HCT116 (cell line): Measurements from ENCODE around the gene ADIRF. TPM values are rescaled to one million over a fixed set of nuclear protein-coding genes. Genes with fewer than 3 reads are reported as not detected.
"Not testable (repeated sequence)": the region's sequence is repeated elsewhere in the genome, so short reads cannot be mapped to it uniquely, and the experiment has no call there.

ENCODE experiments used
- ATAC-seq: fragments of 200-7000 bp; cut with Tn5 transposase; 2 replicates; pipeline ENCODE4 v1.9.1; 2020; ENCODE audit warnings: mild to moderate bottlenecking, moderate library complexity
- BruUV-seq: library from RNA; stranded (reverse); fragments of 400-500 nt; replicated peaks from 2 replicates; lab custom pipeline; 2021; lab: Mats Ljungman, UMichigan
- CTCF ChIA-PET: fragments of 300-600 bp; sonication (Branson Sonifier 250); formaldehyde crosslinking; loops from one replicate; lab custom pipeline; 2021; ENCODE audit warnings: antibody characterized with exemption; lab: Charles Lee
- POLR2A ChIA-PET: fragments of 300-600, 350-600 bp; sonication (Branson Sonifier 250); formaldehyde crosslinking; loops from one replicate; lab custom pipeline; 2021; ENCODE audit warnings: antibody characterized with exemption; lab: Charles Lee
- RAD21 ChIA-PET, 2 experiments: fragments of 300-600 bp; sonication (Branson Sonifier 250); formaldehyde crosslinking; loops; one replicate each; lab custom pipeline; 2023; ENCODE audit warnings: low total read pairs in 2 of 2; ENCODE audit not compliant: uncharacterized antibody in 2 of 2, unreplicated experiment in 2 of 2, low non-redundant PET in 1 of 2; lab: Charles Lee
- DNase-seq: peaks from one replicate; pipeline ENCODE4 v3.0.0-alpha.2; 2010; ENCODE audit warnings: low read depth, low spot score
- H2AFZ ChIP-seq: fragments of 200-600 bp; shearing (Covaris generic), sonication (generic); 2 replicates; pipeline ENCODE4 v1.6.1; 2017; ENCODE audit warnings: low read depth, mixed run types, mixed read lengths, antibody characterized with exemption, low read length; ENCODE audit not compliant: poor library complexity, severe bottlenecking
- H3K27ac ChIP-seq: 2 replicates; pipeline ENCODE4 v1.5.1; 2012; ENCODE audit warnings: low read depth, low read length
- H3K27me3 ChIP-seq: fragments of 200-600 bp; sonication (generic); 2 replicates; pipeline ENCODE4 v1.6.1; 2016; ENCODE audit warnings: mixed run types, low read length, mixed read lengths; ENCODE audit not compliant: insufficient read depth
- H3K36me3 ChIP-seq, 2 experiments: fragments of 200-500 bp in 1 of 2; fragments of 200-600 bp in 1 of 2; sonication (Bioruptor generic) in 1 of 2; sonication (generic) in 1 of 2; 2 replicates each; pipeline versions ENCODE4 v1.5.1 to v1.6.1; 2014 to 2016; ENCODE audit warnings: low read length in 2 of 2, inconsistent platforms in 1 of 2, mixed read lengths in 1 of 2, mixed run types in 1 of 2; ENCODE audit not compliant: insufficient read depth in 2 of 2, control insufficient read depth in 1 of 2
- H3K4me1 ChIP-seq, 2 experiments: fragments of 200-600 bp in 1 of 2; sonication (generic) in 1 of 2; 2 replicates each; pipeline versions ENCODE4 v1.5.1 to v1.6.1; 2012 to 2017; ENCODE audit warnings: low read length in 2 of 2, inconsistent platforms in 1 of 2, mild to moderate bottlenecking in 1 of 2, mixed read lengths in 1 of 2, mixed run types in 1 of 2, moderate library complexity in 1 of 2; ENCODE audit not compliant: insufficient read depth in 2 of 2, control insufficient read depth in 1 of 2
- H3K4me2 ChIP-seq: fragments of 200-600 bp; sonication (generic); 2 replicates; pipeline ENCODE4 v1.6.1; 2017; ENCODE audit warnings: mixed run types, low read length, mixed read lengths
- H3K4me3 ChIP-seq, 2 experiments: fragments of 200-600 bp in 1 of 2; sonication (generic) in 1 of 2; replicated peaks in 1 of 2; 2 replicates each; pipeline ENCODE4 v1.5.1; 2011 to 2016; ENCODE audit warnings: low read length in 2 of 2, control low read depth in 1 of 2, low read depth in 1 of 2, mild to moderate bottlenecking in 1 of 2, mixed read lengths in 1 of 2, mixed run types in 1 of 2
- H3K79me2 ChIP-seq: fragments of 200-600 bp; sonication (generic); 2 replicates; pipeline ENCODE4 v1.6.1; 2017; ENCODE audit warnings: mild to moderate bottlenecking, mixed run types, low read length, moderate library complexity, mixed read lengths; ENCODE audit not compliant: insufficient read depth
- H3K9ac ChIP-seq: fragments of 200-600 bp; sonication (generic); 2 replicates; pipeline ENCODE4 v1.6.1; 2016; ENCODE audit warnings: low read length, mixed read lengths
- H3K9me2 ChIP-seq: fragments of 200-600 bp; sonication (generic), shearing (Covaris generic); 2 replicates; pipeline ENCODE4 v1.6.1; 2017; ENCODE audit warnings: mixed run types, mild to moderate bottlenecking, moderate library complexity; ENCODE audit not compliant: insufficient read depth
- H3K9me3 ChIP-seq, 2 experiments: fragments of 200-500 bp in 1 of 2; fragments of 200-600 bp in 1 of 2; sonication (Bioruptor generic) in 1 of 2; sonication (generic) in 1 of 2; 2 replicates each; pipeline ENCODE4 v1.6.1; 2014 to 2017; ENCODE audit warnings: low read length in 2 of 2, mixed read lengths in 2 of 2, inconsistent platforms in 1 of 2, low read depth in 1 of 2, mild to moderate bottlenecking in 1 of 2, mixed run types in 1 of 2, moderate library complexity in 1 of 2; ENCODE audit not compliant: control insufficient read depth in 1 of 2, insufficient read depth in 1 of 2
- H4K20me1 ChIP-seq: fragments of 200-600 bp; sonication (generic), shearing (Covaris generic); 2 replicates; pipeline ENCODE4 v1.6.1; 2017; ENCODE audit warnings: mixed run types, mild to moderate bottlenecking, moderate library complexity; ENCODE audit not compliant: insufficient read depth
- ATF3 ChIP-seq: IDR thresholded peaks from 2 replicates; pipeline ENCODE4 v1.6.1; 2012
- CBX3 ChIP-seq: IDR thresholded peaks from 2 replicates; pipeline ENCODE4 v1.6.1; 2012; ENCODE audit warnings: low read depth
- CEBPB ChIP-seq: IDR thresholded peaks from 2 replicates; pipeline ENCODE4 v1.6.1; 2012; ENCODE audit warnings: low read depth
- EGR1 ChIP-seq: IDR thresholded peaks from 2 replicates; pipeline ENCODE4 v1.6.1; 2012; ENCODE audit warnings: low read depth
- ELF1 ChIP-seq: IDR thresholded peaks from 2 replicates; pipeline ENCODE4 v1.6.1; 2012; ENCODE audit warnings: low read depth, borderline replicate concordance
- EZH2 ChIP-seq: fragments of 200-600 bp; sonication (generic); IDR thresholded peaks from 2 replicates; pipeline ENCODE4 v1.6.1; 2017; ENCODE audit warnings: antibody characterized with exemption, mixed run types
- EZH2phosphoT487 ChIP-seq: fragments of 200-600 bp; IDR thresholded peaks from 2 replicates; pipeline ENCODE4 v1.6.1; 2018; ENCODE audit warnings: antibody characterized with exemption, borderline replicate concordance
- JUND ChIP-seq: IDR thresholded peaks from 2 replicates; pipeline ENCODE4 v1.6.1; 2012
- POLR2A ChIP-seq: IDR thresholded peaks from 2 replicates; pipeline ENCODE4 v1.7.0; 2011; ENCODE audit warnings: borderline replicate concordance; ENCODE audit not compliant: insufficient read depth, insufficient read length; ENCODE audit errors: extremely low read depth
- POLR2AphosphoS5 ChIP-seq: IDR thresholded peaks from 2 replicates; pipeline ENCODE4 v1.6.1; 2011; ENCODE audit warnings: mild to moderate bottlenecking, low read depth, low read length, moderate library complexity
- RAD21 ChIP-seq: IDR thresholded peaks from 2 replicates; pipeline ENCODE4 v1.6.1; 2012; ENCODE audit warnings: low read depth, mild to moderate bottlenecking
- SP1 ChIP-seq: IDR thresholded peaks from 2 replicates; pipeline ENCODE4 v1.6.1; 2012; ENCODE audit warnings: low read depth
- SRF ChIP-seq: IDR thresholded peaks from 2 replicates; pipeline ENCODE4 v1.6.1; 2012; ENCODE audit warnings: low read depth
- TCF7L2 ChIP-seq: IDR thresholded peaks from 2 replicates; pipeline ENCODE4 v1.7.0; 2011; ENCODE audit warnings: borderline replicate concordance, inconsistent platforms; ENCODE audit not compliant: insufficient read depth, insufficient read length; ENCODE audit errors: extremely low read depth
- ZFX ChIP-seq: fragments of 450-650 bp; IDR thresholded peaks from 2 replicates; pipeline ENCODE4 v1.6.1; 2017
- intact Hi-C: fragments of 100-400 bp; cut with micrococcal nuclease; formaldehyde crosslinking; loops from 2 replicates; pipeline ENCODE4 v1.10.0; 2022
- total RNA-seq: library from RNA; stranded (reverse); gene quantifications from one replicate; pipeline ENCODE4 v1.2.1, GENCODE V29; 2021; ENCODE audit not compliant: unreplicated experiment
- TF ChIP-seq, protein P1 (sequence below): IDR thresholded peaks from 2 replicates; pipeline ENCODE4 v1.6.1; 2011; ENCODE audit warnings: mild to moderate bottlenecking, low read length, moderate library complexity; ENCODE audit not compliant: insufficient replicate concordance; ENCODE audit errors: extremely low read depth
- TF ChIP-seq, protein P2 (sequence below): IDR thresholded peaks from 2 replicates; pipeline ENCODE4 v1.6.1; 2012

Gene ADIRF
- total RNA-seq, 1 experiment from 2014 or later = 448 TPM

DNA sequence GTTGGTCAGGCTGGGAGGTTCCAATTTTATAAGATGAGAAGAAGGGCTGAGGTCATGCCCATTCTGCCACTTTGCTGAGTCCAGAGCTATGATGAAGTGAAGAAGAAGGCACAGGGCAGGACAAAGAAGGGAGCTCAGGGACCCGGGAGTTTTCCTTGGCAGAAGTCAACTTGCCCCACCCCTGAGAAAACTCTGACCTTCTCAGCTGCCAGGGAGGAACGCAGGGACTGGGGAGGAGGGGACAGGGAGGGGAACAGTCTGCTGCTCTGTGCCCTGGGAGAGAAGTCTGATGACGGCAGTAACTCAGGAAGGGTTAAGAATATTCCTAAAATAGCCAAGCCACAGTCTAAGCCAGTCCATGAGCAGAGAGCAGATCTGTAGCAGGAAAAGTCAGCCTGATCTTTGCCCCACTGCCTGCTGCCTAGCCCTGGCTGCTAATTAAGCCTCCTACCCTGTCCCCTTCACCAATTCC, 11.7 kb downstream of the ADIRF start:
- Histone ChIP-seq H3K4me3 (no peak overlapping the region), H3K9me3 (no peaks in the 10 kb centered on the region), H3K4me1 (peaks cover 11 to 49% of the 10 kb centered on the region in 2 experiments; a peak in 3 of 4 replicates), H3K27ac (no peak overlapping the region), H3K4me2 (peak overlapping the region; percentile 20; the same call in 1 of the 2 replicates), H2AFZ (no peak overlapping the region), H3K9me2 (no peaks in the 10 kb centered on the region), H3K79me2 (no peaks in the 10 kb centered on the region), H3K9ac (no peak overlapping the region), H4K20me1 (no peaks in the 10 kb centered on the region), H3K27me3 (no peaks in the 10 kb centered on the region), H3K36me3 (no peaks in the 10 kb centered on the region)
- ATAC-seq (peak; percentile 14; the same call in 1 of the 2 replicates), DNase-seq (no peak)
- BruUV-seq = no TSS peak
- no peak for TF ChIP-seq ELF1
- TF ChIP-seq JUND = no peak
- TF ChIP-seq POLR2AphosphoS5 = no peak
- TF ChIP-seq SP1 = no peak
- TF ChIP-seq, protein P1, sequence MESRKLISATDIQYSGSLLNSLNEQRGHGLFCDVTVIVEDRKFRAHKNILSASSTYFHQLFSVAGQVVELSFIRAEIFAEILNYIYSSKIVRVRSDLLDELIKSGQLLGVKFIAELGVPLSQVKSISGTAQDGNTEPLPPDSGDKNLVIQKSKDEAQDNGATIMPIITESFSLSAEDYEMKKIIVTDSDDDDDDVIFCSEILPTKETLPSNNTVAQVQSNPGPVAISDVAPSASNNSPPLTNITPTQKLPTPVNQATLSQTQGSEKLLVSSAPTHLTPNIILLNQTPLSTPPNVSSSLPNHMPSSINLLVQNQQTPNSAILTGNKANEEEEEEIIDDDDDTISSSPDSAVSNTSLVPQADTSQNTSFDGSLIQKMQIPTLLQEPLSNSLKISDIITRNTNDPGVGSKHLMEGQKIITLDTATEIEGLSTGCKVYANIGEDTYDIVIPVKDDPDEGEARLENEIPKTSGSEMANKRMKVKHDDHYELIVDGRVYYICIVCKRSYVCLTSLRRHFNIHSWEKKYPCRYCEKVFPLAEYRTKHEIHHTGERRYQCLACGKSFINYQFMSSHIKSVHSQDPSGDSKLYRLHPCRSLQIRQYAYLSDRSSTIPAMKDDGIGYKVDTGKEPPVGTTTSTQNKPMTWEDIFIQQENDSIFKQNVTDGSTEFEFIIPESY = no peak
- TF ChIP-seq EZH2phosphoT487 = no peak
- TF ChIP-seq EZH2 = no peak
- TF ChIP-seq TCF7L2 = no peak
- no peak for TF ChIP-seq EGR1
- TF ChIP-seq ATF3 = no peak
- no peak for TF ChIP-seq SRF
- no peak for TF ChIP-seq RAD21
- no peak for TF ChIP-seq CEBPB
- TF ChIP-seq, protein P2, sequence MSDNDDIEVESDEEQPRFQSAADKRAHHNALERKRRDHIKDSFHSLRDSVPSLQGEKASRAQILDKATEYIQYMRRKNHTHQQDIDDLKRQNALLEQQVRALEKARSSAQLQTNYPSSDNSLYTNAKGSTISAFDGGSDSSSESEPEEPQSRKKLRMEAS = no peak
- TF ChIP-seq POLR2A = no peak
- no peak for TF ChIP-seq ZFX
- no peak for TF ChIP-seq CBX3
- intact Hi-C loops = no loop called here
- ChIA-PET POLR2A (no interaction called here), RAD21 (no interaction called here), CTCF (no interaction called here)

DNA sequence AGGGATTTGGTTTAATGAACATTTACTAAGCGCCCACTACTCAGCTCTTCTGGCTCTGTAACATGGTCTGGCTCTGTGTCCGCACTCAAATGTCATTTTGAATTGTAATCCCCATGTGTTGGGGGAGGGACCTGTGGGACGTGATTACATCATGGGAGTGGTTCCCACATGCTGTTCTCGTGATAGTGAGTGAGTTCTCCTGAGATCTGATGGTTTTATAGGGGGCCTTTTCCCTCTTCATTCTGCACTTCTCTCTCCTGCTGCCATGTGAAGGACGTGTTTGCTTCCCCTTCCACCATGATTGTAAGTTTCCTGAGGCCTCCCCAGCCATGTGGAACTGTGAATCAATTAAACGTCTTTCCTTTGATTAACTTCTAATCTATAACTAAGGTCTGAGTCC, 12.7 kb downstream of the ADIRF start:
- H2AFZ ChIP-seq, H3K4me3 ChIP-seq, H3K36me3 ChIP-seq, intact Hi-C loops, POLR2A ChIA-PET, H3K27me3 ChIP-seq, CTCF ChIA-PET, H3K27ac ChIP-seq, H4K20me1 ChIP-seq, H3K9me3 ChIP-seq, H3K4me2 ChIP-seq, H3K9me2 ChIP-seq, RAD21 ChIA-PET, BruUV-seq, DNase-seq, H3K79me2 ChIP-seq, ATAC-seq, H3K9ac ChIP-seq: not testable (repeated sequence)
- H3K4me1 ChIP-seq = peaks cover 10 to 47% of the 10 kb centered on the region in 2 experiments; a peak in 3 of 4 replicates
